ENCODE data around the gene GNG10.
"Not testable (repeated sequence)": the region's sequence is repeated elsewhere in the genome, so short reads cannot be mapped to it uniquely, and the experiment has no call there.

Gene GNG10

DNA sequence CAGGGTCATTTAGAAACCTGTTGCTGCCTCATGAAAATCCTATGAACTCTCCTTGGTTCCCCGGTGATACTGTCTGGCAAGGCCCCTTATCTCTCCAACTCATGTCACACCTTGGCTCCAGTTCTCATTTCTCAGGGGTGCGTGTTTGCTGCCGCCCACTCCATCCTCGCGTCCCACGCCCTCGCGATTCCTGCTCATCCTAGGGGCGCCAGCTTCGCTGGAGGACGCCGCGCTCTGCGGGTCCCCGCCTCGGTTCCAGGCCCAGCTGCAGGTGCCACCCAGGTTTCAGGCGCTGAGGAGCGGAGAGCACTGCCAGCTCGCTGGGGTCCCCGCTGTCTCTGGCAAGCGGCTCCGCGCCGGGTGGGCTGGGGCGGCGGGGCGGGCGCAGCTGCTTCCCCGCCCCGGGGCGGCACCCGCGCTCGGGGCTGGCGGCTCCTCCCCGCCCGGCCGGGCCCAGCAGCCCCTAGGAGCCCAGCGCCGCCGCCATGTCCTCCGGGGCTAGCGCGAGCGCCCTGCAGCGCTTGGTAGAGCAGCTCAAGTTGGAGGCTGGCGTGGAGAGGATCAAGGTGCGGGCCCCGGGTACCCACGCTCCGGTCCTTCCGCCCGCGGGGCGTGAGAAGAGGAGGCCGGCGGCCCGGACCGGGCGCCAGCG is at the start of gene GNG10:
Gene GNG10 (plus strand): TSS at position 456 of the 652 bp plus-strand sequence. CDS start 30 bp downstream, at position 486.
- Histone ChIP-seq H3K36me3 (replicated peaks) (peaks cover 3% of the 10 kb centered on the region), H3K9me3 (no peaks in the 10 kb centered on the region), H3K4me1 (peaks cover 17% of the 10 kb centered on the region), H3K27me3 (ENCODE audit: low read depth) (no peaks in the 10 kb centered on the region), H3K4me3 (peak within 1 kb of the TSS; percentile 60)
- in situ Hi-C loops (cut with MboI; ENCODE audit: low sequenced_read_pairs), result no loop called here
- peak; percentile 25 to 71 for DNase-seq (ENCODE audit: low spot score in 2 of 2)

DNA sequence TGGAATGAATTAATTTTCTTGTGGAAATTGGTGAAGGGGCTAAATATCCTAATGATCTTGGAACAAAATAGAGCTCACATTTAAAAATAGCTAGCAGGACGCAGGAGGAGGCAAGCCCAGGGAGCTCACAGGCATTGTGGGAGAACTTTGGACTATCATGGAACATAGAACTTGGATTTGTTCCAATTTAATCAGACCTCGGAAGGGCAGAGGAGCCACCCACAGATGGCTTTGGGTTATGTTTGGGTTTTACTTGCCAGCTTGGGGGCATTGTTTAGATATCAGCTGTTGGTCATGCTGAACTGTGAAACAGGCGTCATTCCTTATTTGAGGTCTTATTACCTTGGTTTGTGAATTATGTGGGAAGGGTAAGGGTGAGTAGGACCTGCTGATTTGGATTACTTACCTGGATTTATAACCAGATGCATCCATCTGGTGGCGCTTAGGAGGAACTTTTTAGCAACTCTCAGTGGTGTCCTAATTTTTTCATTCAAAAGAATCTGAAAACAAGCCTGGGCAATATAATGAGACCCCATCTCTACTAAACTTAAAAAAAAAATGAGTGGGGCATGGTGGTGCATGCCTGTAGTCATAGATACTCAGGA is 47.9 kb upstream of the GNG10 start:
- DNase-seq (ENCODE audit: low spot score in 2 of 2), result no peak
- H3K36me3 ChIP-seq (replicated peaks), result no peaks in the 10 kb centered on the region
- H3K27me3 ChIP-seq (ENCODE audit: low read depth), result no peaks in the 10 kb centered on the region
- H3K4me1 ChIP-seq, result no peaks in the 10 kb centered on the region
- H3K9me3 ChIP-seq, result no peaks in the 10 kb centered on the region
- H3K4me3 ChIP-seq, result no peak overlapping the region
- in situ Hi-C loops (cut with MboI; ENCODE audit: low sequenced_read_pairs), result no loop called here

DNA sequence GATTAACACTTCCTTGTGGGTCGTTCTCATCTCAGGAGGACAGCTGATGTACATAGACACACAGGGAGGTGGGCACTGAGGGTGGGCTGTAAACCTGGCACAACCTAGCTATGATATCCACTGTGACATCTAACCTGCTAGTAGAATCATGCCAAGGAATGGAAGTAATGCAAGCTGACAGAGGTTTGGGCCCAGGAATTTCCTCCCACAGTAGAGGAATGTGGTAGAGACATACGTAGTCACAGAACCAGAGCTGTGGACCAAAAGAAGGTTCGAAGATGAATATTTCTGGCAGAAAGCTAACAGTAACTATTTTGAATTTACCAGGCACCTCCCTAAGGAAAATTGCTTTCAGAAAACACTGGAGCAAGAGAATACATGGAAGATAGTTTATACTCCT is 45.5 kb upstream of the GNG10 start:
- no peak overlapping the region for H3K4me3 ChIP-seq
- H3K9me3 ChIP-seq, result no peaks in the 10 kb centered on the region
- no peaks in the 10 kb centered on the region for H3K36me3 ChIP-seq (replicated peaks)
- DNase-seq (ENCODE audit: low spot score in 2 of 2), result no peak
- H3K27me3 ChIP-seq (ENCODE audit: low read depth), result no peaks in the 10 kb centered on the region; the same call in 1 of the 2 replicates
- H3K4me1 ChIP-seq, result no peaks in the 10 kb centered on the region
- in situ Hi-C loops (cut with MboI; ENCODE audit: low sequenced_read_pairs), result no loop called here

DNA sequence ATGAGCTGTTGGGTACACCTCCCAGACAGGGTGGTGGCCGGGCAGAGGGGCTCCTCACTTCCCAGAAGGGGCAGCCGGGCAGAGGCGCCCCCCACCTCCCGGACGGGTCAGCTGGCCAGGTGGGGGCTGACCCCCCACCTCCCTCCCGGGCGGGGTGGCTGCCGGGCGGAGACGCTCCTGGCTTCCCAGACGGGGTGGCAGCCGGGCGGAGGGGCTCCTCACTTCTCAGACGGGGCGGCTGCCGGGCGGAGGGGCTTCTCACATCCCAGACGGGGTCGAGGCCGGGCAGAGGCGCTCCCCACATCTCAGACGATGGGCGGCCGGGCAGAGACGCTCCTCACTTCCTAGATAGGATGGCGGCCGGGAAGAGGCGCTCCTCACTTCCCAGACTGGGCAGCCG is 44.1 kb upstream of the GNG10 start:
- in situ Hi-C loops (cut with MboI; ENCODE audit: low sequenced_read_pairs); H3K9me3 ChIP-seq; H3K4me1 ChIP-seq; H3K4me3 ChIP-seq; H3K36me3 ChIP-seq (replicated peaks); DNase-seq (ENCODE audit: low spot score in 2 of 2); H3K27me3 ChIP-seq (ENCODE audit: low read depth): not testable (repeated sequence)

DNA sequence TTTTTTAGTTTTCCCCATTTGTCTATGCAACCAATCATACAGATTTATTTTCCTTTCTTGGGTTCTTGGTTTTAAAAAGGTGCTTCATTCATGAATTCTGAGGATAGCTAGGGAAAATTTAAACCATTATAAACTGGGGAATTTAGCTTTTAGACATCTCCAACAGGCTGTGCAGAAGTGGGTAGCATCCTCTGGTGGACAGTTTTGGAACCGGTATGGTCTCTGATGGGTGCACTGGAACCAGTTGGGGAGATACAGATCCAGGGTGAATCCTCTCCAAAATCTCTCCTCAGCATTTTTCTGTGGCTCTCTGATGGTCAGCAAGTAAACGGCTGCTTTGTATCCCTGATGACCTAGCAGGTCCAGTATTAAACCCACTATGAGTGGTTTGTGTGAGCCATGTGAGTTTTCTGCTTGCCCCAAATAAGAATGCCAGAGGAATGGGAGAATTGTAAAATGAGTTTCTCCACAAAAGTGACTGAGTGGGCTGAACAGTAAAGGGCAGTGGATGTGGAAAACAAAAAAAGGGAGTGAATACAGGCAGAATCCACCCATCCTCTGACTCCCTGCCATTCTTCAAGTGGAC is 39.4 kb upstream of the GNG10 start:
- peak in 1 of 2 experiments; percentile 38 for DNase-seq (ENCODE audit: low spot score in 2 of 2)
- no peak overlapping the region for H3K4me3 ChIP-seq
- in situ Hi-C loops (cut with MboI; ENCODE audit: low sequenced_read_pairs), result no loop called here

DNA sequence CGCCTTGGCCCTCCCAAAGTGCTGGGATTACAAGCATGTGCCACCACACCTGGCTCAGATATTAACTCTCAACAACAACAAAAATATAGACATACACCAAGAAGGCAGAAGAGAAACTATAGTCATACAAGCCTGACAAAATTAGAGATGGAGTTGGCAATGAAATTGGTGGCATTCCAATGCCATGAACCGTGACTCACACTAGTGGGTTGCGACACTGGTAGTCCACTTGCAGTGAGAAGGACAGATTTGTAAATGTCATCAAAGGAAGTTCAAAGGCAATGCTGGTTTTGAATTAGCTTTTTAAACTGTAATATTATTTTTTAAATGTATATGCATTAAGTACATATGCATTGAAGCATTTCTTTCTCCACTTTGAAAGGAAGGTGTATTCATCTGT is 38.8 kb upstream of the GNG10 start:
- no peak overlapping the region for H3K4me3 ChIP-seq
- DNase-seq (ENCODE audit: low spot score in 2 of 2), result no peak
- no peaks in the 10 kb centered on the region; the same call in 1 of the 2 replicates for H3K27me3 ChIP-seq (ENCODE audit: low read depth)
- H3K9me3 ChIP-seq, result no peaks in the 10 kb centered on the region
- in situ Hi-C loops (cut with MboI; ENCODE audit: low sequenced_read_pairs), result no loop called here
- no peaks in the 10 kb centered on the region for H3K36me3 ChIP-seq (replicated peaks)
- H3K4me1 ChIP-seq, result no peaks in the 10 kb centered on the region; the same call in 1 of the 2 replicates

More for the DNA sequence above, 39.4 kb upstream of the GNG10 start:
- Histone ChIP-seq H3K4me1 (no peaks in the 10 kb centered on the region; the same call in 1 of the 2 replicates), H3K36me3 (replicated peaks) (no peaks in the 10 kb centered on the region), H3K27me3 (ENCODE audit: low read depth) (no peaks in the 10 kb centered on the region; the same call in 1 of the 2 replicates), H3K9me3 (no peaks in the 10 kb centered on the region)

DNA sequence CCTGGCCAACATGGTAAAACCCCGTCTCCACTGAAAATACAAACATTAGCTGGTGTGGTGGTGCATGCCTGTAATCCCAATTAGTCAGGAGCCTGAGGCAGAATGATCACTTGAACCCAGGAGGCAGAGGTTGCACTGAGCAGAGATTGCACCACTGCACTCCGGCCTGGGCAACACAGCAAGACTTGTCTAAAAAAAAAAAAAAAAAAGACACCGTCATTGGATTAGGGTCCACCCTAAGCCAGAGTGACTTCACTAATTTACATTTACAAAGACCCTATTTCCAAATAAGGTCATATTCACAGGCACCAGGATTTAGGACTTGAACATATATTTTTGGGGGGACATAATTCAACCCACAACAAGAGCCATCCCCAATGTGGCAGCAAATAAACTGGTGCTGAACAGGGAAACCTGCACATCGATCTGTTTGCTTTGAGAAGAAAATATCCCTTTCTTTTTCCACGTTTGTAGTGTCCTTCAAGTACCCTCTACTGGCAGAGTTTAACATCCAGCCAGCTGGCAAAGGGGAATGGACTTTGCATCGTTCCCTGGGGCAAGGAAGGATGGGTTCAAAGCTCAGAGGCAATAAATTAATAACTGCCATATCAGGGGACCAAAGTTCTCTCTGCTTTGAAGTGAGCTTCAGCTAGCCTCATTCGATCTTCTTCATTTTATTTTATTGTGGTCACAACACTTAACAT is 34.0 kb upstream of the GNG10 start:
- H3K36me3 ChIP-seq (replicated peaks), result no peaks in the 10 kb centered on the region
- H3K9me3 ChIP-seq, result no peaks in the 10 kb centered on the region
- in situ Hi-C loops (cut with MboI; ENCODE audit: low sequenced_read_pairs), result no loop called here
- peaks cover 6% of the 10 kb centered on the region; the same call in 1 of the 2 replicates for H3K4me1 ChIP-seq
- DNase-seq (ENCODE audit: low spot score in 2 of 2), result no peak
- H3K27me3 ChIP-seq (ENCODE audit: low read depth), result no peaks in the 10 kb centered on the region
- H3K4me3 ChIP-seq, result no peak overlapping the region

DNA sequence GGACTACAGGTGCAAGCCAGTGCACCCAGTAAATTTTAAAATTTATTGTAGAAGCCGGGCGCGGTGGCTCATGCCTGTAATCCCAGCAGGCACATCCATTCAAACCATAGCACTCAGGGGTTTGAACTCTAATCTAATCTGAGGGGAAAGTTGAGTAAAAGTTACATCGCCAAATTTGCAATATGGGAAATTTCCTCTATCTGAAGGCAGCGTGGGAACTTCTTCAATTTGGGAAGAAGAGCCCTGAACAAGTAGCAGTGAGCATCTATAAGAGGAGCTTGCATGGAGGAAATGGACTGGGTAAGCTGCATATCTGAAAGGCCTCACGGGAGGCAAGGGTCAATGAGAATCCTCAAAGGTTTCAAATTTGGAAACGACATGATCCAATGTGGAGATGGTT is 33.0 kb upstream of the GNG10 start:
- in situ Hi-C loops (cut with MboI; ENCODE audit: low sequenced_read_pairs), result no loop called here
- Histone ChIP-seq H3K9me3 (no peaks in the 10 kb centered on the region), H3K4me1 (peaks cover 9% of the 10 kb centered on the region), H3K4me3 (no peak overlapping the region), H3K36me3 (replicated peaks) (no peaks in the 10 kb centered on the region), H3K27me3 (ENCODE audit: low read depth) (no peaks in the 10 kb centered on the region)
- no peak for DNase-seq (ENCODE audit: low spot score in 2 of 2)

DNA sequence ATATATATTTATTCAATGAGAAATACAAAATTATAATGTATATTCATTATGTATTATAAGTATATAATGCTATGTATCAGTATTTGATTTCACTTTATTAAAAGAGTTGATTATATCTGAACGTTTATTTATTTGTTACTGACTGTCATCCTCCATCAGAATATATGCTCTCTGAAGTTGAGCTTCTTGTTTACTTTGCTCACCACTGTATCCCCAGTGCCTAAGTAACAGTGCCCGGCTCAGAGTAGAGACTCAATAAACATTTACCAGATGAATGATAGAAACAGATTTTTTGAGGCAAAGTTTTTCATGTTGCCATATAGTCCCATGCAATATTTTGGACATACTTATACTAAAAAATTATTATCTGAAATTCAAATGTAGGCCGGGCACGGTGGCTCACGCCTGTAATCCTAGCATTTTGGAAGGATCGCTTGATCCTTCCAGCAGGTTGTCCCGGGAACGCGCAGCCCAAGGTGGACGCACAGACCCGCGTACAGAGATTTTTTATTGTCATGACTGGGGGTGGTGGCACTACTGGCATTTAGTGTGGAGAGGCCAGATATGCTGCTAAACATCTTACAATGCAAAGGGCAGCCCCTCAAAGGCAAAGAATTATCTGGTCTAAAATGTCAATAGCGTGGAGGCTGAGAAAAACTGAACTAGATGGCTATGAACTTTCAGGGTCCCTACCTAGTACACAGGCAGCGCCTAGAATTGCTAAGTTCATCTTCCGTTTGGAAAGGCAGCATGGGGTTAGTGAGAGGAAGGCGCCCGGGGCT is 31.0 kb upstream of the GNG10 start:
- H3K9me3 ChIP-seq, result no peaks in the 10 kb centered on the region
- peaks cover 10% of the 10 kb centered on the region for H3K4me1 ChIP-seq
- peak overlapping the region; percentile 65 for H3K4me3 ChIP-seq
- no peaks in the 10 kb centered on the region for H3K27me3 ChIP-seq (ENCODE audit: low read depth)
- peak in 1 of 2 experiments; percentile 13 for DNase-seq (ENCODE audit: low spot score in 2 of 2)
- H3K36me3 ChIP-seq (replicated peaks), result no peaks in the 10 kb centered on the region
- in situ Hi-C loops (cut with MboI; ENCODE audit: low sequenced_read_pairs), result no loop called here

DNA sequence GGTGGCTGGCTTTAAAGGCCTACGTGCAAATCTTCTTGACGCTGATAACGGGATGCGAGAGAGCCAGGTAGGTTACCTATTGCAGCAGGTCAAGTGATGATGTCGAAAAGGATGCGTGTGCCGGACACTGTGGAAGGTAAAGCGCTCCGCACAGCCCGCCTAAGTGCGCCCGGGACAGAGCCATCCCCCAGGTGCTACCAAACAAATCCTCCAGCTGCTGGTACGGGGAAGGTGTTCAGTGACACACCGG is 30.5 kb upstream of the GNG10 start:
- DNase-seq (ENCODE audit: low spot score in 2 of 2), result no peak
- no peaks in the 10 kb centered on the region for H3K27me3 ChIP-seq (ENCODE audit: low read depth)
- peaks cover 10% of the 10 kb centered on the region for H3K4me1 ChIP-seq
- in situ Hi-C loops (cut with MboI; ENCODE audit: low sequenced_read_pairs), result no loop called here
- H3K36me3 ChIP-seq (replicated peaks), result no peaks in the 10 kb centered on the region
- H3K4me3 ChIP-seq, result peak overlapping the region; percentile 65
- no peaks in the 10 kb centered on the region for H3K9me3 ChIP-seq

DNA sequence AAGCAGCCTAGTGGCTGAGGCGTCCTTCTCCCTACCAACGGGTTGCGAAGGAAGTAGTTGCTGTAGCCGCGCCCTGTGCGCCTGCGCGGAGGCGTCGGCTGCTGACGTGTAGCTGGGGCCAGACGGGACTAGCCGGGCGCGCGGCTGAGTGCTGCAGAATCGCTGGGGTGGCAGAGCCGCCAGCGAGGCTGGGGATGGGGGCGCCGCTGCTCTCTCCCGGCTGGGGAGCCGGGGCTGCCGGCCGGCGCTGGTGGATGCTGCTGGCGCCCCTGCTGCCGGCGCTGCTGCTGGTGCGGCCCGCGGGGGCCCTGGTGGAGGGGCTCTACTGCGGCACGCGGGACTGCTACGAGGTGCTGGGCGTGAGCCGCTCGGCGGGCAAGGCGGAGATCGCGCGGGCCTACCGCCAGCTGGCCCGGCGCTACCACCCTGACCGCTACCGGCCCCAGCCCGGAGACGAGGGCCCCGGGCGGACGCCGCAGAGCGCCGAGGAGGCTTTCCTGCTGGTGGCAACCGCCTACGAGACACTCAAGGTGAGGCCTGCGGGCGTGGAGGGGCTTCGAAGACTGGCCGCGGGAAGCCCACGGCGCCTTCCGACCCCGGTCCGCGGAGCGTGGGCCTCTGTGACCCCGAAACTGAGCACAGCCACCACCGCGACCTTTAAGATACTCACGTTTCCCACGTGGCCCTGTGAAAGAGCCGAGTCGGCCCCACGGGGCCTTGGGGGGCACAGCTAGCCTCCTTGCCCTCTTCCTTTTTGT is 30.0 kb upstream of the GNG10 start, which contains the start of gene DNAJC25:
Gene DNAJC25 (plus strand): TSS at position 121 of the 758 bp plus-strand sequence. CDS start 74 bp downstream, at position 195.
- H3K27me3 ChIP-seq (ENCODE audit: low read depth), result no peaks in the 10 kb centered on the region
- H3K4me3 ChIP-seq, result peak within 1 kb of the TSS; percentile 65
- in situ Hi-C loops (cut with MboI; ENCODE audit: low sequenced_read_pairs), result no loop called here
- no peaks in the 10 kb centered on the region for H3K36me3 ChIP-seq (replicated peaks)
- H3K9me3 ChIP-seq, result no peaks in the 10 kb centered on the region
- DNase-seq (ENCODE audit: low spot score in 2 of 2), result peak; percentile 95 to 96
- peaks cover 10% of the 10 kb centered on the region for H3K4me1 ChIP-seq

DNA sequence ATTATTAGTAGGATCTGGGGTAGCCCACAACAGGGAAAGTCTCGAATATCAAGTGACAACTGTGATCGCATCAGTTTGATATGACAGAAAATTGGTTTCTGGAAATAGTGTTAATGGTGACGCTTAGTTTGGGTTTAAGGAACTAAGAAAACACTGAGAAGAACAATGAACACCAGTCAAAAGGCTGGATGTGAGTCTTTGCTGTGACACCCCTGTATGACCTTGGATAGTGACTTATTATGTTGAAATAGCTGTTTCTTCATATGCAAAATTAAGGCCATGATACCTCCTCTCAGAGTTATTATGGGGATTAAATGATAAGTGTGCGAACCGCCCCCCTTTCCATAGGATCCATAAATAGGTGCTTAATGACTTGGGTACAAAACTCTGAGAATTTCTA is 29.3 kb upstream of the GNG10 start:
- peaks cover 10% of the 10 kb centered on the region for H3K4me1 ChIP-seq
- H3K9me3 ChIP-seq, result no peaks in the 10 kb centered on the region
- H3K27me3 ChIP-seq (ENCODE audit: low read depth), result no peaks in the 10 kb centered on the region
- H3K4me3 ChIP-seq, result peak overlapping the region; percentile 65
- in situ Hi-C loops (cut with MboI; ENCODE audit: low sequenced_read_pairs), result no loop called here
- H3K36me3 ChIP-seq (replicated peaks), result no peaks in the 10 kb centered on the region
- peak in 1 of 2 experiments; percentile 51 for DNase-seq (ENCODE audit: low spot score in 2 of 2)

Measured in HAP-1 (cell line).